Posterior cingulate gyrus (tissue), 11 donors: ENCODE data around the gene ABL2.
"Not testable (repeated sequence)": the region's sequence is repeated elsewhere in the genome, so short reads cannot be mapped to it uniquely, and the experiment has no call there.

Experiments used
- DNase-seq, 10 donors: peaks; one replicate each; pipeline versions ENCODE4 v3.0.0 to v3.0.0-alpha.2; 2020 to 2021; ENCODE audit warnings: mixed read lengths in 3 of 10
- intact Hi-C: fragments of 100-400 bp; cut with DNase I; formaldehyde crosslinking; loops from one replicate; pipeline ENCODE4 v1.15.1; 2023

Gene ABL2

DNA sequence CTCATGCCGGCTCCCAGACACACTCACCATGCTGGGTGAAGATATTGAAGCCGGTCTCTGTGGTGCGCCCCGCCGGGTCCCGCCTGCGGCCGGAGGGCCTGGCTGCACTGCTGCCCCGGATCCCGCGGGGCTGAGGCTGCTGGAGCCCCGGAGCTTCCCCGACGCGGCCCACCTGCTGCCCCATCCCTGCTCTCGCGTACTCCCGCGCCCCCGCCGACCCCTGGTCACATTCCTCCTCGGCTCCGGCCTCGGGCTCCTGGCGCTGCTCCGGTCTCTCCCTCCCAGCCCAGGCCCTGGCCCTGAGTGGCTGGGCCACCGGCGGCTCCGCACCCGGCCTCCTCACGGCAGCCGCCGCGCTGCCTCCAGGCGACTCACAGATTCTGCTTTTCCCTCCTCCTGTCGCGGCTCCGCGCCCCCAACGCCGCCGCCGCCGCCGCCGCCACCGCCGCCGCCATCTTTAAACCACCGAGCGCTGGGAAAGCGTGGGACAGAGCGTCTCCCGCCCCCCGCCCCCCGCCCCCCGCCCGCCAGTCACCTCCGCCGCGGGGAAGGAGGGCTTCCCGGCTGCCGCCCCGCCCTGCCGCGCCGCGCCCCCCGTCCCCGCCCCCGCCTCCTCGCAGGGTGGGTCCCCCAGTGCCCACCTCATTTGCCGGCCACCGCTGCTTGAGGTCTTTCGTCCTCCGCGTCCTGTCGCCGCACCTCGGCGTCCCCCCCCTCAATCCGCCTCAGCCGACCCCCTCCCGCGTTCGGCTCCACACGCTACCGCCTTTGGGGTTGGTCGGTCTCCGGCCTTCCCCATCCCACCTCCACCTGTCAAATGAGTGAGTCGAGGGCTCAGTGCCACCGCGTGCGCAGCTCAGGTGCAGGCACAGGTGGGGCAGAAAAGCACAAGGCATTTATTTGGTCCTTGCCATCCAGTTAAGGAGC, at the start of gene ABL2:
ABL2 (minus strand) TSS at position 464 of the 927 bp plus-strand sequence; CDS start at position 184, 280 bp downstream.
- DNase-seq = peak; percentile 25 to 92 (median 54)
- intact Hi-C loops = loop anchor here (10.0 kb wide), 1 partner anchor 145 kb away; the partner anchor contains the start of gene TOR3A

- intact Hi-C loops = no loop called here
- no peak for DNase-seq
These were observed 49.4 kb upstream of the ABL2 start for GRCh38 chr1:179278920-179279319.

DNA sequence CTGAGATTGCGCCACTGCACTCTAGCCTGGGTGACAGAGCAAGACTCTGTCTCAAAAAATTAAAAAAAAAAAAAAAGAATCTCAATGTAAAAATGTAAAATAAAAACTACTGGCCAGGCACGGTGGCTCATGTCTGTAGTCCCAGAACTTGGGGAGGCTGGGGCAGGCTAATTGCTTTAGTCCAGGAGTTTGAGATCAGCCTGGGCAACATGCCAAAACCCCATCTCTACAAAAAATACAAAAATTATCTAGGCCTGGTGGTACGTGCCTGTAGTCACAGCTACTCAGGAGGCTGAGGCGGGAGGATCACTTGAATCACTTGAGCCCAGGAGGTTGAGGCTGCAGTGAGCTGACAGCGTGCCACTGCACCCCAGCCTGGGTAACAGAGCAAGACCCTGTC, 44.9 kb upstream of the ABL2 start:
- intact Hi-C loops, DNase-seq: not testable (repeated sequence)

GRCh38 chr1:179269071-179269470, 39.6 kb upstream of the ABL2 start:
- DNase-seq = no peak
- intact Hi-C loops = no loop called here

GRCh38 chr1:179264507-179264906, 35.0 kb upstream of the ABL2 start:
- DNase-seq = no peak
- intact Hi-C loops = no loop called here

DNA sequence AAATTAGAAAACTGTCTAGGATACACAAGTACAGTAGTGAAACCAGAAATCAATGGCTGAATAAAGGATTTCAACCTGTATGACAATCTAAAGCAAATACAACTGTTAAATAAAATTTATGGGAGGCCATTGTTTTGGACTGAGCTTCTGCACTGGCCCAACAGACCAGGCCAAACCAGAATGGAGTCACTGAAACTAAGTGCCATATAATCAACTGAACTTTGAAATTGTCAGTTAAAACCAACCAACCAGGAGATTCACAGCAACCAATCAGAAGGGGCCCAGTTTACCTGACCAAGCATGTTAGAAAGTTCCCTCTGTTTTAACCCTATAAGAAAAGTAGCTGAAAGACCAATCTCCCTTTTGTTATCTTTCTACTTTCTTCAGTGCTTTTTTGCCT, 33.6 kb upstream of the ABL2 start:
- intact Hi-C loops = no loop called here
- DNase-seq = no peak

- intact Hi-C loops = no loop called here
- DNase-seq = no peak
These were observed 32.7 kb upstream of the ABL2 start for GRCh38 chr1:179262183-179262582.

DNA sequence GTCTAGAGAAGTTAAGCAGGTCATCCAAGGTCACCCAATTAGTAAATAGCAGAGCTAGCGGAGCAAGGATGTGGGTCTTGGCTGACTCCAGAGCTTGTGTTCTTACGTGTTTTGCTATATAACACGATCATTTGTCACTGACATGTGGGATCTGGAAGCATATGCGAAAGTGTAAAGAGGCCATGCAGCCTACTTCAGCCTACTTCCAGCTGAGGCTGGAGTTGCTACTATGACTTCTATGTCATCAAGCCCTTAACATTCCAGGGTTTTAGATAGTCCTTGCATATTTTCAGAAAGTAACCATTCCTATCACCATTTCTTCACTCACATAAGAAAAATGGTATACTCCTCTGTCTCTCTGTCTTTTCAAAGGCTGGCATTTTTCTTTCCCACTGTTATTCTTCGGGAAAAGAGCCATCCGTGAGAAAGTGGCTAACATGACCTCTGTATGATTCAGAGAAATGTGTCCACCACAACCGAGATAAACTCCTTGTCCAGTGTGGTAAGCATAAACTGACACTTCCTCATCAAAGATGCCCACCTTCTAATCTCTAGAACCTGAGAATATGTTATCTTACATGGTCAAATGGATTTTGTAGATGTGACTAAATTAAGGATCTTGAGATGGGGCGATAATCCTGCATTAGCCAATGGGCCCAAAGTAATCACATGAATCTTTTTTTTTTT, 24.0 kb upstream of the ABL2 start:
- DNase-seq = no peak
- intact Hi-C loops = loop anchor here (5.0 kb wide), 1 partner anchor 119 kb away; no protein-coding TSS in a partner anchor

DNA sequence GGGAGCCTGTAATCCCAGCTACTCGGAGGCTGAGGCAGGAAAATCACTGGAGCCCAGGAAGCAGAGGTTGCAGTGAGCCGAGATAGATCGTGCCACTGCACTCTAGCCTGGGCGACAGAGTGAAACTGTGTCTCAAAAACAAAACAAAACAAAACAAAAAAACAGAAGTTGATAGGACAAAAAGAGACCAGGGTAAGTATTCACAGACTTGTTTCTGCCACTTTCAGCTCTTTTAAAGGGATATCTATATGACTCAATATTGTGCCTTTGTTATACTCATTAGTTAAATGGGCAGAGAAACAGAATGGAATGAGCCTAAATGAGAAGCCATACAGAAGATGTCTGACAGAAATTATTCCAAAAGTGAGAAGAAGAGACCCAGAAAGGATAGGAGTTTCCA, 23.1 kb upstream of the ABL2 start:
- intact Hi-C loops = loop anchor here (5.0 kb wide), 1 partner anchor 120 kb away; no protein-coding TSS in a partner anchor

GRCh38 chr1:179251675-179252074, 22.2 kb upstream of the ABL2 start:
- intact Hi-C loops = loop anchor here (5.0 kb wide), 1 partner anchor 121 kb away; no protein-coding TSS in a partner anchor
- DNase-seq = no peak

More for the DNA sequence above, 23.1 kb upstream of the ABL2 start:
- DNase-seq = no peak

DNA sequence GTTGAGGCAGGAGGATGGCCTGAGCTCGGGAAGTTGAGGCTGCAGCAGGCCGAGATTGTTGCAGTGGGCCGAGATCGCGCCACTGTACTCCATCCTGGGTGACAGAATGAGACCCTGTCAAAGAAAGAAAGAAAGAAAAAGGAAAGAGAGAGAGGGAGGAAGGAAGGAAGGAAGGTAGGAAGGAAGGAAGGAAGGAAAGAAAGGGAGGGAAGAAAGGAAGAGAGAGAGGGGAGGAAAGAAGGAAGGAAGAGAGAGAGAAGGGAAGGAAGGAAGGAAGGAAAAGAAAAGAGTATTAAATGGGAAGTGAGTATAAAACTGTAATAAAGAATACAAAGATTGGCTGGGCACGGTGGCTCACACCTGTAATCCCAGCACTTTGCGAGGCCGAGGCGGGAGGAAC, 18.4 kb upstream of the ABL2 start:
- no peak for DNase-seq
- intact Hi-C loops = no loop called here

- intact Hi-C loops, DNase-seq: not testable (repeated sequence)
These were observed 15.9 kb upstream of the ABL2 start for GRCh38 chr1:179245426-179245825.

DNA sequence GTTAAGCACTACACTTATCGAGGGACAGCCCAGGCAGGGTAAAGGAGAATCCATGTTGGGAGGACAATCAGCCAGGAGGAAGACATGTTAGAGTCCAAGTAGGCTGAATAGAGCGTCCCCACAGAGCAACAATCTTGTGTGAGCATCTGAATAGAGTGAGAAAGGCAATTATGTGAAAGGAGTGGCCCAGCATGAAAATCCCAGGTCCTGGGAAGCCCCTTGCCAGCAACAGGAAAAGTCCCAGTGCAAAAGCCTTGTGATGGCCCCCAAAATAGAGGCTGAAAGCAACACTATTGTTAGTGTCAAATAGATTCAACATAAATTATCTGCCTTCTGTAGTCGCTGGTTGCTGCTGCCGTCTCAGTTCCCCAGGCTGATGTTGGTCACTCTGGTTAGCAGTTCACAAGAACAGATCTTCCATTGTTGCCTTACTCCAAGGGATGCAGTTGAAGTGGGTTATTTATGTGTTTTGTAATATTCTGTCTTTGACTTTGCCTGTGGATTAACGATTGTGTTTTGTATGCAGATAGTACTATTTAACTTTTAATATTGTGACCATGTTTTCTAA, 12.1 kb upstream of the ABL2 start:
- peak in 1 of 10 donors; percentile 8 for DNase-seq
- intact Hi-C loops = no loop called here

DNA sequence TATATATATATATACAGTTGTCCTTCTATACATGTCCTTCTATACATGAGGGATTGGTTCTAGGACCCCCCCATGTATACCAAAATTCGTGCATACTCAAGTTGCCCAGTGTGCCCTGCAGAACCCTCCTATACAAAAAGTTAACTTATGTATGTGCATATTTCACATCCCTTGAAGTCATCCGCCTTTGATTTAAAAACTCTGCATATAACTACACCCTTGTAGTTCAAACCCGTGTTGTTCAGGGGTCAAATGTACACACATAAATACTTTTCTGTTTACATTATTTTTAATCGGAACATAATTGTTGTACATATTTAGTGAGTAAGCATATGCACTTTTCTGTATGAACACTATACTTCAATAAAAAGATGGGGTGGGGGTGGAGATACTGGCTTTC, 7.7 kb upstream of the ABL2 start:
- DNase-seq = no peak
- intact Hi-C loops = no loop called here

- intact Hi-C loops = no loop called here
- DNase-seq = no peak
These were observed 5.4 kb upstream of the ABL2 start for GRCh38 chr1:179234863-179235262.

DNA sequence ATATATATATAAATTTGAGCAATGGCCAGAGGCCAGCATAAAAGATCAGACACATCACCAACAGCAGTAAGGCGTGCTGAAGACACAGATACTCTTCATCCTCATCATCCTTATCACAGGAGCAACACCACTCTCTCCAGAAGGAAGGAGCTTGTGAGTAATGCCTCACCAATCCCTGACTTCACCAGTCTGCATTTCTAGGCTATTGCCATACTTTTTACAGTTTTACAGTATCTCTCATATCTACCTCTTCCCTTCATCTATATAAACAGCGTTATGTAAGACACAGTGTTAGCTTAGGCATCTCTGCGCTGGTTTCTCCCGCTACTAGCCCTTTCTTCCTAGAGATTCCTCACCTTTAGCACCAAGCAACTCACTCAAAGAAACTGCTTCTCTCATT, 2.4 kb upstream of the ABL2 start:
- DNase-seq = no peak

GRCh38 chr1:179230721-179231120, 1.2 kb upstream of the ABL2 start:
- DNase-seq = no peak
- intact Hi-C loops = no loop called here

More for the DNA sequence above, 2.4 kb upstream of the ABL2 start:
- intact Hi-C loops = no loop called here

- DNase-seq = no peak
- intact Hi-C loops = no loop called here
These were observed 774 bp upstream of the ABL2 start for GRCh38 chr1:179230251-179230650.

DNA sequence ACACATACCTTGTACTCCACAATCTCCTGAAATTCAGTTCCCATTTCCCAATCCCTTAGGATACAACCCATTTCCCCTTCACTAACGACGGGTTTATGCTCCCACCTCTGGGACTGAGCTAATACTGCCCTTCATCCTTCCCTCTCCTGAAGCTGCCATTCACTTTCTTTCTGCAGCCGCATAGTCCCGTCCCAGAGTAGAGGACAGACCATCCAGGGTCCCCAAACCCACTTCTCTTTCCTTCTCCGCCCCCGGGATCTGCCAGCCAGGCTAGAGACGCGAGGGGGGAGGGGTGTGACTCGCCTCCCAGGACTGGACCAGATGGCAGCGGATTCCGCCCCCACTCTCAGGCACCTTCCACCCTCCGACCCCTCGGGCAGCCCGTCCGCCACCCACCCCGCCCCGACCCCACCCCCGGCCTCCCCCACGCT, 679 bp downstream of the ABL2 start:
- peak; percentile 14 to 92 (median 42) for DNase-seq
- intact Hi-C loops = loop anchor here (10.0 kb wide), 1 partner anchor 144 kb away; the partner anchor contains the start of gene TOR3A

DNA sequence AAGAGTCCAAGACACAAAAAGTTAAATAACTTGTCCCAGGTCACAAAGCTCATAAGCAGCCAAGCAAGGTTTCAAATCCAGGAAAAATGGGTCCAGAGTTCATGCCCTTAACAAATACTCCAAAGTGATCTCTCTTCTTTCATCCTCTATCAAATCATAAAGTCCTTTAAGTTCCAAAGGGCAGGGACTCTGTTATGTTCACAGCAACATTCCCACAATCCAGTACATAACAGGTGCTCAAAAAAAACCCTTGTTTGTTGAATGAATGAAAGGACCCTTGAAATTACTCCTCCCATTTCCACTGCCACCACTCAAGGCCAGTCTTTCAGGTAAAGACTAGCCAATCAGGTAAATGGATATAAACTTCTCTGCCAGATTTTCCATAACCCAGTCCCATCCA, 2.7 kb downstream of the ABL2 start:
- DNase-seq = no peak
- intact Hi-C loops = loop anchor here (10.0 kb wide), 1 partner anchor 142 kb away; the partner anchor contains the start of gene TOR3A

DNA sequence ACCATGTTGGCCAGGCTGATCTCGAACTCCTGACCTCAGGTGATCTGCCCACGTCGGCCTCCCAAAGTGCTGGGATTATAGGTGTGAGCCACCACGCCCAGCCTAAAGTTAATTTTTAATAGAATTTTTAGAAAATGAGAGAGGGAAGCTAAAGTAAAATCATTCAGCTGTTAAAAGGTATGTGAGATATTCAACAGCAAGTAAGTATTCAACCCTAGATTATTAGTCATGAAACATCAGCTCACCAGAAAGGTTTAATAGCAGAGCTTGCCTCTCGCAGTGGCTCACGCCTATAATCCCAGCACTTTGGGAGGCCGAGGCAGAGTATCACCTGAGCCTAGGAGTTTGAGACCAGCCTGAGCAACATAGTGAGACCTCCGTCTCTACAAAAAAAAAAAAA, 5.0 kb downstream of the ABL2 start:
- DNase-seq = not testable (repeated sequence)
- intact Hi-C loops = loop anchor here (10.0 kb wide), 1 partner anchor 140 kb away; the partner anchor contains the start of gene TOR3A
